CD4-positive, alpha-beta T cell (primary cell): ENCODE results near the gene KRTAP5-8. TPM values are rescaled to one million over a fixed set of nuclear protein-coding genes. Genes with fewer than 3 reads are reported as not detected.

Experiments
- ATAC-seq: fragments of 200-7000 bp; cut with Tn5 transposase; one replicate; pipeline ENCODE4 v1.10.0; 2022; ENCODE audit warnings: mild to moderate bottlenecking; ENCODE audit not compliant: poor library complexity
- CTCF ChIA-PET: fragments of 350-600 bp; sonication (Branson Sonifier 250); formaldehyde crosslinking; loops from one replicate; lab custom pipeline; 2021; ENCODE audit warnings: antibody characterized with exemption, inconsistent platforms; lab: Charles Lee
- POLR2A ChIA-PET: fragments of 350-600 bp; sonication (Branson Sonifier 250); formaldehyde crosslinking; loops from one replicate; lab custom pipeline; 2021; ENCODE audit warnings: antibody characterized with exemption, inconsistent platforms; lab: Charles Lee
- DNase-seq, 14 experiments: peaks; one replicate each; pipeline ENCODE4 v3.0.0-alpha.2; 2013 to 2020; ENCODE audit warnings: mixed read lengths in 2 of 14
- H3K27ac ChIP-seq, 2 donors: one replicate each; pipeline versions ENCODE4 v1.5.1 to v1.7.0; 2013; ENCODE audit warnings: low read length in 2 of 2, low read depth in 1 of 2, mild to moderate bottlenecking in 1 of 2
- H3K27me3 ChIP-seq, 2 experiments: 1 replicate in 1 of 2; 2 replicates in 1 of 2; pipeline versions ENCODE4 v1.6.1 to v1.7.0; 2013; ENCODE audit warnings: low read length in 2 of 2, control low read depth in 1 of 2, mild to moderate bottlenecking in 1 of 2, moderate library complexity in 1 of 2; ENCODE audit not compliant: insufficient read depth in 2 of 2, control insufficient read depth in 1 of 2
- H3K36me3 ChIP-seq: one replicate; pipeline ENCODE4 v1.6.1; 2013; ENCODE audit warnings: low read length, control low read depth; ENCODE audit not compliant: insufficient read depth
- H3K4me1 ChIP-seq: one replicate; pipeline ENCODE4 v1.6.1; 2013; ENCODE audit warnings: low read length, control low read depth; ENCODE audit not compliant: insufficient read depth
- H3K4me3 ChIP-seq: one replicate; pipeline ENCODE4 v1.5.1; 2013; ENCODE audit warnings: mild to moderate bottlenecking, low read length, moderate library complexity
- H3K9me3 ChIP-seq, 2 experiments: 1 replicate in 1 of 2; 2 replicates in 1 of 2; pipeline versions ENCODE4 v1.6.1 to v1.7.0; 2013; ENCODE audit warnings: low read length in 2 of 2, mild to moderate bottlenecking in 2 of 2, control low read depth in 1 of 2, moderate library complexity in 1 of 2; ENCODE audit not compliant: control insufficient read depth in 1 of 2, insufficient read depth in 1 of 2
- H3K27ac Mint-ChIP-seq: one replicate; pipeline ENCODE4 v1.8.0; 2020; ENCODE audit warnings: mixed read lengths
- H3K27me3 Mint-ChIP-seq: one replicate; pipeline ENCODE4 v1.8.0; 2021; ENCODE audit warnings: mixed read lengths
- H3K36me3 Mint-ChIP-seq: one replicate; pipeline ENCODE4 v1.8.0; 2021; ENCODE audit warnings: low read depth, mixed read lengths
- H3K4me1 Mint-ChIP-seq: one replicate; pipeline ENCODE4 v1.8.0; 2021; ENCODE audit warnings: low read depth, mixed read lengths
- H3K4me3 Mint-ChIP-seq: one replicate; pipeline ENCODE4 v1.8.0; 2020; ENCODE audit warnings: mild to moderate bottlenecking, mixed read lengths
- H3K9me3 Mint-ChIP-seq: one replicate; pipeline ENCODE4 v1.8.0; 2020; ENCODE audit warnings: mixed read lengths
- intact Hi-C, 2 experiments: fragments of 100-400 bp; cut with DNase I in 1 of 2; cut with micrococcal nuclease in 1 of 2; formaldehyde crosslinking; loops; one replicate each; pipeline versions ENCODE4 v1.15.1 to v1.9.0; 2023 to 2025; cut with DNase I, micrococcal nuclease
- total RNA-seq, 174 experiments: library from RNA in 2 of 174; stranded (reverse) in 2 of 174; gene quantifications; one replicate each; pipeline ENCODE4 v1.2.3 and lab custom pipeline; 2021 to 2026
- TF ChIP-seq, protein P1 (sequence below): fragments of 200-600 bp; IDR thresholded peaks from one replicate; pipeline ENCODE4 v1.8.0; 2022; ENCODE audit warnings: antibody characterized with exemption, mild to moderate bottlenecking

KRTAP5-8 gene
- total RNA-seq, 2 experiments from 2014 or later: not detected

GRCh38 chr11:71491940-71492339 lies 45.9 kb upstream of the KRTAP5-8 start:
- DNase-seq (peak in 1 of 14 experiments; percentile 22), ATAC-seq (no peak)
- no peaks in the 10 kb centered on the region for H3K4me1 ChIP-seq
- no peaks in the 10 kb centered on the region for H3K9me3 ChIP-seq
- no peaks in the 10 kb centered on the region for H3K9me3 Mint-ChIP-seq
- H3K36me3 ChIP-seq: peaks cover 63% of the 10 kb centered on the region
- ChIA-PET CTCF (no interaction called here), POLR2A (no interaction called here)
- no peak overlapping the region for H3K27ac Mint-ChIP-seq
- TF ChIP-seq, protein P1, sequence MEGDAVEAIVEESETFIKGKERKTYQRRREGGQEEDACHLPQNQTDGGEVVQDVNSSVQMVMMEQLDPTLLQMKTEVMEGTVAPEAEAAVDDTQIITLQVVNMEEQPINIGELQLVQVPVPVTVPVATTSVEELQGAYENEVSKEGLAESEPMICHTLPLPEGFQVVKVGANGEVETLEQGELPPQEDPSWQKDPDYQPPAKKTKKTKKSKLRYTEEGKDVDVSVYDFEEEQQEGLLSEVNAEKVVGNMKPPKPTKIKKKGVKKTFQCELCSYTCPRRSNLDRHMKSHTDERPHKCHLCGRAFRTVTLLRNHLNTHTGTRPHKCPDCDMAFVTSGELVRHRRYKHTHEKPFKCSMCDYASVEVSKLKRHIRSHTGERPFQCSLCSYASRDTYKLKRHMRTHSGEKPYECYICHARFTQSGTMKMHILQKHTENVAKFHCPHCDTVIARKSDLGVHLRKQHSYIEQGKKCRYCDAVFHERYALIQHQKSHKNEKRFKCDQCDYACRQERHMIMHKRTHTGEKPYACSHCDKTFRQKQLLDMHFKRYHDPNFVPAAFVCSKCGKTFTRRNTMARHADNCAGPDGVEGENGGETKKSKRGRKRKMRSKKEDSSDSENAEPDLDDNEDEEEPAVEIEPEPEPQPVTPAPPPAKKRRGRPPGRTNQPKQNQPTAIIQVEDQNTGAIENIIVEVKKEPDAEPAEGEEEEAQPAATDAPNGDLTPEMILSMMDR: no peak
- no peaks in the 10 kb centered on the region for H3K27me3 Mint-ChIP-seq
- H3K27me3 ChIP-seq: no peaks in the 10 kb centered on the region
- H3K27ac ChIP-seq: no peak overlapping the region
- H3K4me3 Mint-ChIP-seq: no peak overlapping the region
- H3K4me1 Mint-ChIP-seq: no peaks in the 10 kb centered on the region
- intact Hi-C loops: no loop called here
- no peak overlapping the region for H3K4me3 ChIP-seq
- peaks cover 93% of the 10 kb centered on the region for H3K36me3 Mint-ChIP-seq

DNA sequence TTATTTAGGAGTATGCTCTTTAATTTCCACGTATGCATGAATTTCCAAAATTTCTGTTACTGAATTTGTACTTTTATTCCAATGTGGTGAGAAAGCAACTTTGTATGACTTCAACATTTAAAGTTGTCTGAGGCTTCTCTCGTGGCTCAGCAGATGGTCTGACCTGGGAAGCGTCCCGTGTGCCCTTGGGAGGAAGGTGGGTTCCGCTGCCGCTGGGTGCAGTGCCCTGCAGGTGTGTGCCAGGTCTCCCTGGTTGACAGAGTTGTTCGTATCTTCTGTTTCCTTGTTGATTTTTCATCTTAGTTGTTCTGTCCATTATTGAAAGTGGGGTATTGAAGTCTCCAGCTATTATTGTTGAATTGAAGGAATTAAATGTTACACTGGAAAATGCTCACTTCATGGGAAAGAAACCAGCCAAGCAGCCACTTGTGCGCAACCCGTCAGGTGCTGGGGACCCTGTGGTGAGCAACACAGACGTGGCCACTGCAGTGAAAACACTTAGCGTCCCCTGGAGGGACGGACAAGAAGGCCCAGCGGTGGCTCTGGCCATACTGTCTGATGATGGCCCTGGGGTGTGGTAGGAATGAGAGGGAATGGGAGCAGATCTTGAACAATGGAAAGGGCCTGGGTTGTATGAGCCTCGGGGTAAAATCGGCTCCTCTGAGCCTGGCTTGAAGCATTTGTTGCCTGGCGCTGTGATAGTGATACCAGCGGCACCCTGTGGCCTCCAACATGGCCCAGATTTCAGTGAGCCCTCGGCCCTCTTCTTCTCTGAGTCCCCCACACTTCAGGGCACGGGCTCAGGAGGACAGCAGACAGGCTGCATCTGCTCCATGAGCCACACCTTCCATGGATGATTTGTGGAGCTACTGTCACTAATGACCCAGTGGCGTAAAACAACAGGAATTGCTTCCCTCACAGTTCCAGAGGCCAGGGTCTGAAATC lies 42.3 kb upstream of the KRTAP5-8 start:
- Histone ChIP-seq H3K4me1 (no peaks in the 10 kb centered on the region), H3K27me3 (no peaks in the 10 kb centered on the region), H3K4me3 (no peak overlapping the region), H3K36me3 (peaks cover 87% of the 10 kb centered on the region), H3K9me3 (peaks cover 0 to 2% of the 10 kb centered on the region in 2 experiments), H3K27ac (no peak overlapping the region)
- POLR2A ChIA-PET: no interaction called here
- H3K9me3 Mint-ChIP-seq: no peaks in the 10 kb centered on the region
- H3K36me3 Mint-ChIP-seq: peaks cover 95% of the 10 kb centered on the region
- CTCF ChIA-PET: no interaction called here
- intact Hi-C loops: no loop called here
- no peaks in the 10 kb centered on the region for H3K27me3 Mint-ChIP-seq
- H3K4me1 Mint-ChIP-seq: no peaks in the 10 kb centered on the region
- H3K4me3 Mint-ChIP-seq: no peak overlapping the region
- ATAC-seq (no peak), DNase-seq (peak in 1 of 14 experiments; percentile 27)
- TF ChIP-seq, protein P1: no peak
- H3K27ac Mint-ChIP-seq: no peak overlapping the region

DNA sequence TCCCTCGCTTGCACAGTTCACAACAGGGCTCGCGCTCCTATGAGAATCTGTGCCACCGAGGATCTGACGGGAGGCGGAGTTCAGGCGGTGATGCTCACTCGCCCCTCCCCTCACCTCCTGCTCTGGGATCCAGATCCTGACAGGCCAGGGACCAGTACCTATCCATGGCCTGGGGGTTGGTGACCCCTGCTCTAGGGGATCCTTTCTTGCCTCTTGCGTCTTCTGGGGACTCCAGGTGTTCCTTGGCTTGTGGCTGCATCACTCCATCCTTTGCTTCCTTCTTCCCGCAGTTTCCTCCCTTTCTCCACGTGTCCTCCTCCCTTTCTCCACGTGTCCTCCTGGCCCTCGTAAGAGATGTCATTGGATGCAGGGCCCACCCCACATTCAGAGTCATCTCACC lies 41.4 kb upstream of the KRTAP5-8 start:
- no peaks in the 10 kb centered on the region for H3K9me3 Mint-ChIP-seq
- H3K36me3 Mint-ChIP-seq: peaks cover 95% of the 10 kb centered on the region
- TF ChIP-seq, protein P1: no peak
- no peak overlapping the region for H3K27ac ChIP-seq
- ATAC-seq: no peak
- no peak for DNase-seq
- H3K4me1 Mint-ChIP-seq: no peaks in the 10 kb centered on the region
- H3K27me3 ChIP-seq: no peaks in the 10 kb centered on the region
- H3K36me3 ChIP-seq: peaks cover 87% of the 10 kb centered on the region
- ChIA-PET POLR2A (no interaction called here), CTCF (no interaction called here)
- H3K27ac Mint-ChIP-seq: no peak overlapping the region
- no peak overlapping the region for H3K4me3 ChIP-seq
- intact Hi-C loops: no loop called here
- H3K27me3 Mint-ChIP-seq: no peaks in the 10 kb centered on the region
- no peaks in the 10 kb centered on the region for H3K4me1 ChIP-seq
- H3K4me3 Mint-ChIP-seq: no peak overlapping the region
- peaks cover 0 to 9% of the 10 kb centered on the region in 2 experiments for H3K9me3 ChIP-seq
